Naive thymus-derived CD4-positive, alpha-beta T cell (primary cell): ENCODE measurements around the gene GPD1. TPM values are rescaled to one million over a fixed set of nuclear protein-coding genes. Genes with fewer than 3 reads are reported as not detected.
A peak's percentile ranks its signal among the peaks of the same experiment; 100 is the strongest.
"Not testable (repeated sequence)": the region's sequence is repeated elsewhere in the genome, so short reads cannot be mapped to it uniquely, and the experiment has no call there.

Experiments used
- ATAC-seq: fragments of 150-1000 bp; cut with Tn5 transposase; 2 replicates; pipeline ENCODE4 v1.10.0; 2021; ENCODE audit warnings: mild to moderate bottlenecking, moderate library complexity
- CTCF ChIA-PET: fragments of 350-600 bp; sonication (Branson Sonifier 250); formaldehyde crosslinking; loops from one replicate; lab custom pipeline; 2021; ENCODE audit warnings: antibody characterized with exemption; lab: Charles Lee
- POLR2A ChIA-PET: fragments of 350-600 bp; sonication (Branson Sonifier 250); formaldehyde crosslinking; loops from one replicate; lab custom pipeline; 2021; ENCODE audit warnings: antibody characterized with exemption, inconsistent platforms; lab: Charles Lee
- DNase-seq, 9 donors: peaks; one replicate each; pipeline versions ENCODE4 v3.0.0 to v3.0.0-alpha.2; 2020 to 2022; ENCODE audit warnings: mixed read lengths in 1 of 9
- H3K27ac ChIP-seq: one replicate; pipeline ENCODE4 v1.7.0; 2013; ENCODE audit warnings: mild to moderate bottlenecking, low read depth, low read length, moderate library complexity
- H3K27me3 ChIP-seq, 2 donors: one replicate each; pipeline ENCODE4 v1.7.0; 2013; ENCODE audit warnings: low read length in 2 of 2, mild to moderate bottlenecking in 2 of 2, moderate library complexity in 2 of 2; ENCODE audit not compliant: control insufficient read depth in 2 of 2, insufficient read depth in 2 of 2
- H3K36me3 ChIP-seq, 3 experiments: 1 replicate in 2 of 3; 2 replicates in 1 of 3; pipeline ENCODE4 v1.7.0; 2013; ENCODE audit warnings: low read length in 3 of 3, mild to moderate bottlenecking in 3 of 3, moderate library complexity in 1 of 3; ENCODE audit not compliant: insufficient read depth in 3 of 3, control insufficient read depth in 2 of 3
- H3K4me1 ChIP-seq, 2 donors: one replicate each; pipeline ENCODE4 v1.7.0; 2013; ENCODE audit warnings: low read length in 2 of 2, mild to moderate bottlenecking in 2 of 2, moderate library complexity in 1 of 2; ENCODE audit not compliant: control insufficient read depth in 2 of 2, insufficient read depth in 2 of 2
- H3K4me3 ChIP-seq: 2 replicates; pipeline ENCODE4 v1.7.0; 2013; ENCODE audit warnings: mild to moderate bottlenecking, low read length
- H3K9me3 ChIP-seq, 3 experiments: 1 replicate in 2 of 3; 2 replicates in 1 of 3; pipeline ENCODE4 v1.7.0; 2013; ENCODE audit warnings: low read length in 3 of 3; ENCODE audit not compliant: control insufficient read depth in 2 of 3
- H3K27ac Mint-ChIP-seq, 9 donors: one replicate each; pipeline ENCODE4 v1.8.0; 2020 to 2022; ENCODE audit warnings: mixed read lengths in 9 of 9, mild to moderate bottlenecking in 8 of 9, moderate library complexity in 5 of 9, inconsistent platforms in 2 of 9
- H3K27me3 Mint-ChIP-seq, 5 donors: one replicate each; pipeline ENCODE4 v1.8.0; 2021 to 2022; ENCODE audit warnings: mixed read lengths in 5 of 5, mild to moderate bottlenecking in 1 of 5
- H3K36me3 Mint-ChIP-seq, 5 donors: one replicate each; pipeline ENCODE4 v1.8.0; 2020 to 2022; ENCODE audit warnings: mixed read lengths in 5 of 5, mild to moderate bottlenecking in 3 of 5, inconsistent platforms in 1 of 5
- H3K4me1 Mint-ChIP-seq, 7 donors: one replicate each; pipeline ENCODE4 v1.8.0; 2020 to 2022; ENCODE audit warnings: mixed read lengths in 7 of 7, mild to moderate bottlenecking in 3 of 7, inconsistent platforms in 1 of 7
- H3K4me3 Mint-ChIP-seq, 10 donors: one replicate each; pipeline ENCODE4 v1.8.0; 2020 to 2022; ENCODE audit warnings: mild to moderate bottlenecking in 10 of 10, mixed read lengths in 10 of 10, moderate library complexity in 6 of 10, inconsistent platforms in 2 of 10
- H3K9me3 Mint-ChIP-seq, 11 donors: one replicate each; pipeline ENCODE4 v1.8.0; 2020 to 2022; ENCODE audit warnings: mixed read lengths in 11 of 11, mild to moderate bottlenecking in 4 of 11, inconsistent platforms in 1 of 11, moderate library complexity in 1 of 11
- intact Hi-C, 2 donors: fragments of 100-400 bp; cut with micrococcal nuclease; formaldehyde crosslinking; loops; one replicate each; pipeline ENCODE4 v1.15.1; 2023
- polyA plus RNA-seq, 2 donors: library from polyadenylated mRNA; unstranded; fragments of 300-500 nt; fragmentation: Illumina TruSeq; gene quantifications; one replicate each; pipeline ENCODE4 v1.2.3, GENCODE V29; 2021
- total RNA-seq, 6 experiments: library from RNA in 5 of 6; stranded (reverse) in 5 of 6; gene quantifications; 1 replicate in 5 of 6; 2 replicates in 1 of 6; pipeline ENCODE4 v1.2.3 and lab custom pipeline; 2021 to 2026

GPD1 gene
- total and polyA plus RNA-seq, 7 experiments from 2014 or later, result 0.50 to 1.5 (median 0.60) TPM; not detected in 2

- H3K27ac ChIP-seq, H3K27me3 ChIP-seq, ATAC-seq, H3K36me3 Mint-ChIP-seq, H3K9me3 ChIP-seq, DNase-seq, H3K27me3 Mint-ChIP-seq, H3K4me1 ChIP-seq, H3K36me3 ChIP-seq, H3K27ac Mint-ChIP-seq, H3K4me3 Mint-ChIP-seq, H3K9me3 Mint-ChIP-seq, intact Hi-C loops, H3K4me3 ChIP-seq, POLR2A ChIA-PET: not testable (repeated sequence)
- CTCF ChIA-PET, result interaction anchor here (0.6 kb wide), 1 partner anchor 37 kb away, joined by 3 read pairs; no protein-coding TSS in a partner anchor
- peaks cover 3 to 30% (median 22%) of the 10 kb centered on the region in 7 donors for H3K4me1 Mint-ChIP-seq
Observed at GRCh38 chr12:50148011-50148410, 44.2 kb downstream of the GPD1 start.

- Histone ChIP-seq H3K27me3 (no peaks in the 10 kb centered on the region), H3K9me3 (no peaks in the 10 kb centered on the region), H3K27ac (no peak overlapping the region), H3K36me3 (peaks cover 0 to 6% (median 0%) of the 10 kb centered on the region in 3 experiments), H3K4me3 (no peak overlapping the region), H3K4me1 (no peaks in the 10 kb centered on the region)
- Mint-ChIP-seq H3K36me3 (no peaks in the 10 kb centered on the region), H3K27me3 (no peaks in the 10 kb centered on the region), H3K27ac (peak overlapping the region in 3 of 9 donors; percentile 1 to 54 (median 11)), H3K9me3 (no peaks in the 10 kb centered on the region), H3K4me1 (peaks cover 3 to 30% (median 22%) of the 10 kb centered on the region in 7 donors), H3K4me3 (no peak overlapping the region)
- intact Hi-C loops, result no loop called here
- ChIA-PET CTCF (interaction anchor here (0.6 to 1.0 kb wide), 2 partner anchors 9 to 37 kb away, joined by 3 to 5 read pairs; partner anchors contain the start of gene COX14), POLR2A (interaction anchor here (1.3 kb wide), 1 partner anchor 18 kb away, joined by 3 read pairs; the partner anchor contains the start of gene CERS5)
- ATAC-seq (no peak), DNase-seq (no peak)
Observed at GRCh38 chr12:50149311-50149710, 45.5 kb downstream of the GPD1 start.

GRCh38 chr12:50151047-50151687, 47.4 kb downstream of the GPD1 start:
- no peaks in the 10 kb centered on the region for H3K9me3 ChIP-seq
- CTCF ChIA-PET, result no interaction called here
- POLR2A ChIA-PET, result no interaction called here
- Mint-ChIP-seq H3K27ac (peak overlapping the region in 7 of 9 donors; percentile 2 to 60 (median 14)), H3K4me1 (peaks cover 3 to 26% (median 18%) of the 10 kb centered on the region in 7 donors), H3K9me3 (no peaks in the 10 kb centered on the region), H3K27me3 (no peaks in the 10 kb centered on the region), H3K4me3 (no peak overlapping the region), H3K36me3 (no peaks in the 10 kb centered on the region)
- H3K4me3 ChIP-seq, result no peak overlapping the region
- ATAC-seq (no peak), DNase-seq (no peak)
- H3K36me3 ChIP-seq, result peaks cover 0 to 6% (median 0%) of the 10 kb centered on the region in 3 experiments
- H3K27me3 ChIP-seq, result no peaks in the 10 kb centered on the region
- H3K4me1 ChIP-seq, result no peaks in the 10 kb centered on the region
- intact Hi-C loops, result no loop called here
- H3K27ac ChIP-seq, result no peak overlapping the region

- H3K9me3 ChIP-seq, H3K36me3 Mint-ChIP-seq, intact Hi-C loops, ATAC-seq, H3K4me3 ChIP-seq, H3K36me3 ChIP-seq, H3K4me1 ChIP-seq, H3K4me3 Mint-ChIP-seq, H3K9me3 Mint-ChIP-seq, H3K27ac Mint-ChIP-seq, H3K27me3 Mint-ChIP-seq, H3K27me3 ChIP-seq, H3K27ac ChIP-seq, DNase-seq: not testable (repeated sequence)
- CTCF ChIA-PET, result interaction anchor here (0.7 to 1.5 kb wide), 6 partner anchors 18 to 1253 kb away, joined by 4 to 7 read pairs (median 6); no protein-coding TSS in a partner anchor
- peaks cover 12 to 34% (median 26%) of the 10 kb centered on the region in 7 donors for H3K4me1 Mint-ChIP-seq
- POLR2A ChIA-PET, result interaction anchor here (0.6 kb wide), 1 partner anchor 7 kb away, joined by 12 read pairs; no protein-coding TSS in a partner anchor
Observed at GRCh38 chr12:50154947-50155346, 51.1 kb downstream of the GPD1 start.

- Histone ChIP-seq H3K4me1 (no peaks in the 10 kb centered on the region), H3K9me3 (no peaks in the 10 kb centered on the region), H3K4me3 (no peak overlapping the region), H3K27me3 (no peaks in the 10 kb centered on the region), H3K36me3 (peaks cover 0 to 6% (median 0%) of the 10 kb centered on the region in 3 experiments), H3K27ac (no peak overlapping the region)
- Mint-ChIP-seq H3K27me3 (no peaks in the 10 kb centered on the region), H3K9me3 (no peaks in the 10 kb centered on the region), H3K36me3 (peaks cover 0 to 8% (median 5%) of the 10 kb centered on the region in 5 donors), H3K4me1 (peaks cover 16 to 35% (median 30%) of the 10 kb centered on the region in 7 donors), H3K27ac (peak overlapping the region in 3 of 9 donors; percentile 11 to 54 (median 24)), H3K4me3 (no peak overlapping the region)
- DNase-seq, result no peak
- CTCF ChIA-PET, result interaction anchor here (1.0 kb wide), 1 partner anchor 45 kb away, joined by 3 read pairs; the partner anchor contains the start of gene COX14
- intact Hi-C loops, result no loop called here
- POLR2A ChIA-PET, result interaction anchor here (1.2 kb wide), 1 partner anchor 10 kb away, joined by 9 read pairs; the partner anchor contains the start of gene CERS5
- ATAC-seq, result no peak
Observed at GRCh38 chr12:50156641-50157040, 52.8 kb downstream of the GPD1 start.

DNA sequence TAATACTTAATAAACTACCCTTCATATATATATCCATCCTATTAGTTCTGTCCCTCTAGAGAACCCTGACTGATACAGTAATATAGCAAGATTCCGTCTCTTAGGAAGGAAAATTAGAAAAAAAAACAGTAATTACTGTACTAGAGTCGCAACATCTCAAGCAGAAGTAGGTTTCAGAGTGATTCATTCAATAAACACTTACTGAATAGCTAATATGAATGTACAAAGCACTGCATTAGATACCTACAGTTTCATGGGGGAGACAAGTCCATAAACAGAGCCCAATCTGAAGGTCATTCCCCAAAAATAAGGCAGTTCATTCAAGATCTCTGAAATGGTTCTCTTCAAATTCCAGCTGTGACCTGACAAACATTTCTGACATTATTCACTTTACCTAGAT, 53.5 kb downstream of the GPD1 start:
- Histone ChIP-seq H3K27ac (no peak overlapping the region), H3K36me3 (peaks cover 0 to 6% (median 0%) of the 10 kb centered on the region in 3 experiments), H3K9me3 (no peaks in the 10 kb centered on the region), H3K27me3 (no peaks in the 10 kb centered on the region), H3K4me1 (no peaks in the 10 kb centered on the region), H3K4me3 (no peak overlapping the region)
- H3K27me3 Mint-ChIP-seq, result no peaks in the 10 kb centered on the region
- H3K4me1 Mint-ChIP-seq, result peaks cover 16 to 37% (median 30%) of the 10 kb centered on the region in 7 donors
- intact Hi-C loops, result no loop called here
- H3K36me3 Mint-ChIP-seq, result peaks cover 0 to 8% (median 5%) of the 10 kb centered on the region in 5 donors
- no peak for ATAC-seq
- DNase-seq, result no peak
- H3K9me3 Mint-ChIP-seq, result no peaks in the 10 kb centered on the region
- H3K27ac Mint-ChIP-seq, result peak overlapping the region in 5 of 9 donors; percentile 5 to 54 (median 24)
- ChIA-PET POLR2A (interaction anchor here (0.9 kb wide), 1 partner anchor 9 kb away, joined by 5 read pairs; the partner anchor contains the start of gene CERS5), CTCF (interaction anchor here (0.6 to 1.0 kb wide), 2 partner anchors 12 to 46 kb away, joined by 3 read pairs; partner anchors contain the start of gene COX14)
- H3K4me3 Mint-ChIP-seq, result no peak overlapping the region
